NT2/D1 (cell line): ENCODE data around the gene PFN3.

Experiments used
- YY1 ChIP-seq: IDR thresholded peaks from 2 replicates; pipeline ENCODE4 v1.6.1; 2011; ENCODE audit not compliant: insufficient read length, insufficient read depth
- ZNF274 ChIP-seq: IDR thresholded peaks from 2 replicates; pipeline ENCODE4 v1.6.1; 2011; ENCODE audit warnings: mild to moderate bottlenecking, low read depth, low read length

DNA sequence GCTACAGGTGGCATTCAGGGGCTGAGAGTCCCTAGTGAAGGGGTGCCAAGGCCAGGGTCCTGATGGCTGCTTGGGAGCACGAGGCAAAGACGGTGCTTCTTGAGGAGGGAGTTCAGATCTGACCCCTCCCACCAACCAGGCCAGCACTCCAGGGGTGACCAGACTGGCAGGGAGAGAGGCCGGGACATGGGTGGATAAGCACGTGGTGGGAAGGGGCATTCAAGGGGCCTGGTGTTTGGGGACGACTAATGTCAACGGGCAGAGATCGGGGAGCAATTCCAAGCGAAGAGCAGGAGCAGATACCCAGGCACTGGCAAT is 38.2 kb downstream of the PFN3 start:
- no peak for TF ChIP-seq ZNF274
- no peak for TF ChIP-seq YY1
